K562 (cell line): ENCODE results near the gene GABRE. TPM values are rescaled to one million over a fixed set of nuclear protein-coding genes. Genes with fewer than 3 reads are reported as not detected.
A peak's percentile ranks its signal among the peaks of the same experiment; 100 is the strongest.

Experiments
- ATF7 ChIP-seq: fragments of 450-650 bp; IDR thresholded peaks from 2 replicates; pipeline ENCODE4 v1.7.1; 2014; ENCODE audit warnings: mild to moderate bottlenecking, moderate library complexity
- CTBP1 ChIP-seq: fragments of 450-650 bp; IDR thresholded peaks from 2 replicates; pipeline ENCODE4 v1.6.1; 2016; ENCODE audit warnings: borderline replicate concordance
- EHMT2 ChIP-seq: fragments of 450-650 bp; IDR thresholded peaks from 2 replicates; pipeline ENCODE4 v1.6.1; 2018; ENCODE audit warnings: antibody characterized with exemption
- ETV5 ChIP-seq: sonication (generic); formaldehyde crosslinking; IDR thresholded peaks from 2 replicates; pipeline ENCODE4 v1.4.0; 2020; ENCODE audit warnings: low read depth, mild to moderate bottlenecking, missing genetic modification reagents
- GTF2A2 ChIP-seq: IDR thresholded peaks from 2 replicates; pipeline ENCODE4 v1.6.1; 2016; ENCODE audit warnings: mild to moderate bottlenecking, missing genetic modification characterization, missing compliant biosample characterization
- GTF2F1 ChIP-seq: IDR thresholded peaks from 2 replicates; pipeline ENCODE4 v1.6.1; 2011; ENCODE audit warnings: low read depth, low read length, improper control_type of control experiment
- HMG20B ChIP-seq: fragments of 250-450 bp; sonication (Bioruptor Pico); IDR thresholded peaks from 2 replicates; pipeline ENCODE4 v1.5.0; 2021; ENCODE audit warnings: mild to moderate bottlenecking
- LEF1 ChIP-seq: fragments of 450-650 bp; IDR thresholded peaks from 2 replicates; pipeline ENCODE4 v1.6.1; 2016; ENCODE audit warnings: mild to moderate bottlenecking
- MTF1 ChIP-seq: fragments of 250-450 bp; sonication (Bioruptor Pico); IDR thresholded peaks from 2 replicates; pipeline ENCODE4 v1.9.0; 2021; ENCODE audit warnings: moderate library complexity, mild to moderate bottlenecking, inconsistent platforms, borderline replicate concordance
- NCOA2 ChIP-seq, 2 experiments: fragments of 450-650 bp; IDR thresholded peaks; 2 replicates each; pipeline ENCODE4 v1.6.1; 2018; ENCODE audit warnings: mild to moderate bottlenecking in 2 of 2, moderate library complexity in 1 of 2; ENCODE audit not compliant: partially characterized antibody in 2 of 2
- NRF1 ChIP-seq, 2 experiments: fragments of 450-650 bp; IDR thresholded peaks in 1 of 2; conservative IDR thresholded peaks in 1 of 2; 2 replicates each; pipeline ENCODE4 v1.6.1; 2014; ENCODE audit warnings: mild to moderate bottlenecking in 2 of 2
- SMC3 ChIP-seq: conservative IDR thresholded peaks from 2 replicates; pipeline ENCODE4 v1.6.1; 2011; ENCODE audit warnings: low read depth, low read length, improper control_type of control experiment; ENCODE audit not compliant: insufficient read depth
- ZBTB8A ChIP-seq: fragments of 450-650 bp; IDR thresholded peaks from 2 replicates; pipeline ENCODE4 v1.6.1; 2018; ENCODE audit warnings: mild to moderate bottlenecking, moderate library complexity; ENCODE audit not compliant: partially characterized antibody
- ZNF224 ChIP-seq: sonication (generic); formaldehyde crosslinking; IDR thresholded peaks from 2 replicates; pipeline ENCODE4 v1.8.0; 2022; ENCODE audit warnings: mild to moderate bottlenecking, missing genetic modification reagents
- ZNF232 ChIP-seq: sonication (generic); formaldehyde crosslinking; IDR thresholded peaks from 2 replicates; pipeline ENCODE4 v1.8.0; 2022; ENCODE audit warnings: mild to moderate bottlenecking, missing genetic modification reagents
- ZNF263 ChIP-seq: sonication (generic); formaldehyde crosslinking; IDR thresholded peaks from 2 replicates; pipeline ENCODE4 v1.8.0; 2022; ENCODE audit warnings: mild to moderate bottlenecking, missing genetic modification reagents, borderline replicate concordance
- ZNF76 ChIP-seq: fragments of 250-450 bp; sonication (Bioruptor Pico); IDR thresholded peaks from 2 replicates; pipeline ENCODE4 v1.4.0; 2020; ENCODE audit warnings: mild to moderate bottlenecking, moderate library complexity, borderline replicate concordance
- ZNF766 ChIP-seq: fragments of 200-800 bp; sonication (Bioruptor generic); conservative IDR thresholded peaks from 2 replicates; pipeline ENCODE4 v1.6.1; 2016; ENCODE audit warnings: missing genetic modification characterization, missing compliant biosample characterization
- polyA plus RNA-seq, 8 experiments: library from polyadenylated mRNA; depleted of rRNA in 4 of 8; stranded (reverse) in 5 of 8; unstranded in 3 of 8; fragments of >200 nt; fragmentation: Nextera tagmentation in 2 of 8; fragmentation: Illumina TruSeq in 1 of 8; extraction: Ambion mirVana in 2 of 8; extraction: Trizol in 1 of 8; gene quantifications; 2 replicates each; pipeline versions ENCODE4 v1.2.1 to v1.2.3, GENCODE V29; 2011 to 2014; ENCODE audit warnings: inconsistent platforms in 1 of 8, missing spikeins in 1 of 8
- total RNA-seq, 7 experiments: library from RNA; depleted of rRNA in 6 of 7; stranded (reverse); fragments of >200 nt in 6 of 7; fragmentation: Illumina TruSeq in 2 of 7; extraction: Trizol in 2 of 7; gene quantifications; 2 replicates each; pipeline versions ENCODE4 v1.2.1 to v1.2.3, GENCODE V29; 2011 to 2021; ENCODE audit warnings: low replicate concordance in 1 of 7
- TF ChIP-seq, protein P1 (sequence below): fragments of 450-650 bp; formaldehyde crosslinking; IDR thresholded peaks from 2 replicates; pipeline ENCODE4 v1.4.0; 2020; ENCODE audit warnings: mild to moderate bottlenecking, mixed read lengths
- TF ChIP-seq, protein P2 (sequence below): fragments of 250-450 bp; sonication (Bioruptor Pico); IDR thresholded peaks from 2 replicates; pipeline ENCODE4 v1.5.0; 2020; ENCODE audit warnings: mild to moderate bottlenecking, borderline replicate concordance
- TF ChIP-seq, protein P3 (sequence below): fragments of 450-650 bp; formaldehyde crosslinking; IDR thresholded peaks from 2 replicates; pipeline ENCODE4 v1.4.0; 2022; ENCODE audit warnings: missing genetic modification characterization
- TF ChIP-seq, protein P4 (sequence below): fragments of 250-450 bp; sonication (Bioruptor Pico); IDR thresholded peaks from 2 replicates; pipeline ENCODE4 v1.5.0; 2021; ENCODE audit warnings: mild to moderate bottlenecking, moderate library complexity

The GABRE gene
- total and polyA plus RNA-seq, 9 of the 15 experiments (the other 6 are each of a cell fraction or from before 2014, with no cell fraction given) = 23.1 to 456 (median 148) TPM

DNA sequence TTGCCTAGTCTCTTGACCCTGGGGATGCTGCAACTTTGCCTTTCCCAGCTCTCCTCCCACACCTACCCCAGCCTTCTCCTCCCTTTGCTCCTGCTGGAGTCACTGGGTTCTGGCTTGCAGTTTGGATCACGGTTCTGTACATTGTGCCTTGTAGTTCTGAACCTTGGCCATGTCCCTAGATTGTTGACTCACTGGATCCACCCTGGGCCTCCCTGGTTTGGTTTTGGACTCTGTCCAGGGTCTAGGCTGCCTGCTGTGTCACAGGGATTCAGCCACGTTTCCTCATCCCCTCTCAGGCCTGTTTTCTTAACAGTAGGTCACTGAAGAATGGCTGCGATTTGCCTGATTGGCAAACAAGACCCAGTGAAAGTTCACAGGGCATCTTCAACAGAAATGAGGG is 11.5 kb upstream of the GABRE start (continued):
- TF ChIP-seq EHMT2 (0 out of 2 replicates have a peak, but pooled peaks have one; percentile 49), ATF7 (no peak), ETV5 (CRISPR knock-in tag) (0 out of 2 replicates have a peak, but pooled peaks have one; percentile 37), CTBP1 (0 out of 2 replicates have a peak, but pooled peaks have one; percentile 31), HMG20B (CRISPR knock-in tag) (no peak), GTF2F1 (no peak), ZNF766 (peak; percentile 65; the same call in 1 of the 2 replicates), SMC3 (no peak), GTF2A2 (tag) (0 out of 2 replicates have a peak, but pooled peaks have one; percentile 11), ZNF224 (CRISPR knock-in tag) (no peak), NCOA2 (IDR thresholded peaks at IDR 0.05; ENCODE audit: partially characterized antibody in 2 of 2) (no peak), ZNF263 (CRISPR knock-in tag) (no peak), ZNF232 (CRISPR knock-in tag) (no peak), MTF1 (no peak), NRF1 (conservative IDR thresholded peaks at IDR 0.05 in 1 of 2, IDR thresholded peaks at IDR 0.05 in 1 of 2) (no peak), ZNF76 (CRISPR knock-in tag) (0 out of 2 replicates have a peak, but pooled peaks have one; percentile 43), LEF1 (no peak), ZBTB8A (no peak)
- TF ChIP-seq, protein P1, sequence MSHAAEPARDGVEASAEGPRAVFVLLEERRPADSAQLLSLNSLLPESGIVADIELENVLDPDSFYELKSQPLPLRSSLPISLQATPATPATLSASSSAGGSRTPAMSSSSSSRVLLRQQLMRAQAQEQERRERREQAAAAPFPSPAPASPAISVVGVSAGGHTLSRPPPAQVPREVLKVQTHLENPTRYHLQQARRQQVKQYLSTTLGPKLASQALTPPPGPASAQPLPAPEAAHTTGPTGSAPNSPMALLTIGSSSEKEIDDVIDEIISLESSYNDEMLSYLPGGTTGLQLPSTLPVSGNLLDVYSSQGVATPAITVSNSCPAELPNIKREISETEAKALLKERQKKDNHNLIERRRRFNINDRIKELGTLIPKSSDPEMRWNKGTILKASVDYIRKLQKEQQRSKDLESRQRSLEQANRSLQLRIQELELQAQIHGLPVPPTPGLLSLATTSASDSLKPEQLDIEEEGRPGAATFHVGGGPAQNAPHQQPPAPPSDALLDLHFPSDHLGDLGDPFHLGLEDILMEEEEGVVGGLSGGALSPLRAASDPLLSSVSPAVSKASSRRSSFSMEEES (CRISPR knock-in tag) = no peak
- TF ChIP-seq, protein P2, sequence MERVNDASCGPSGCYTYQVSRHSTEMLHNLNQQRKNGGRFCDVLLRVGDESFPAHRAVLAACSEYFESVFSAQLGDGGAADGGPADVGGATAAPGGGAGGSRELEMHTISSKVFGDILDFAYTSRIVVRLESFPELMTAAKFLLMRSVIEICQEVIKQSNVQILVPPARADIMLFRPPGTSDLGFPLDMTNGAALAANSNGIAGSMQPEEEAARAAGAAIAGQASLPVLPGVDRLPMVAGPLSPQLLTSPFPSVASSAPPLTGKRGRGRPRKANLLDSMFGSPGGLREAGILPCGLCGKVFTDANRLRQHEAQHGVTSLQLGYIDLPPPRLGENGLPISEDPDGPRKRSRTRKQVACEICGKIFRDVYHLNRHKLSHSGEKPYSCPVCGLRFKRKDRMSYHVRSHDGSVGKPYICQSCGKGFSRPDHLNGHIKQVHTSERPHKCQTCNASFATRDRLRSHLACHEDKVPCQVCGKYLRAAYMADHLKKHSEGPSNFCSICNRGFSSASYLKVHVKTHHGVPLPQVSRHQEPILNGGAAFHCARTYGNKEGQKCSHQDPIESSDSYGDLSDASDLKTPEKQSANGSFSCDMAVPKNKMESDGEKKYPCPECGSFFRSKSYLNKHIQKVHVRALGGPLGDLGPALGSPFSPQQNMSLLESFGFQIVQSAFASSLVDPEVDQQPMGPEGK (CRISPR knock-in tag) = no peak
- TF ChIP-seq, protein P3, sequence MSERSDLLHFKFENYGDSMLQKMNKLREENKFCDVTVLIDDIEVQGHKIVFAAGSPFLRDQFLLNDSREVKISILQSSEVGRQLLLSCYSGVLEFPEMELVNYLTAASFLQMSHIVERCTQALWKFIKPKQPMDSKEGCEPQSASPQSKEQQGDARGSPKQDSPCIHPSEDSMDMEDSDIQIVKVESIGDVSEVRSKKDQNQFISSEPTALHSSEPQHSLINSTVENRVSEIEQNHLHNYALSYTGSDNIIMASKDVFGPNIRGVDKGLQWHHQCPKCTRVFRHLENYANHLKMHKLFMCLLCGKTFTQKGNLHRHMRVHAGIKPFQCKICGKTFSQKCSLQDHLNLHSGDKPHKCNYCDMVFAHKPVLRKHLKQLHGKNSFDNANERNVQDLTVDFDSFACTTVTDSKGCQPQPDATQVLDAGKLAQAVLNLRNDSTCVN (CRISPR knock-in tag) = no peak
- TF ChIP-seq, protein P4, sequence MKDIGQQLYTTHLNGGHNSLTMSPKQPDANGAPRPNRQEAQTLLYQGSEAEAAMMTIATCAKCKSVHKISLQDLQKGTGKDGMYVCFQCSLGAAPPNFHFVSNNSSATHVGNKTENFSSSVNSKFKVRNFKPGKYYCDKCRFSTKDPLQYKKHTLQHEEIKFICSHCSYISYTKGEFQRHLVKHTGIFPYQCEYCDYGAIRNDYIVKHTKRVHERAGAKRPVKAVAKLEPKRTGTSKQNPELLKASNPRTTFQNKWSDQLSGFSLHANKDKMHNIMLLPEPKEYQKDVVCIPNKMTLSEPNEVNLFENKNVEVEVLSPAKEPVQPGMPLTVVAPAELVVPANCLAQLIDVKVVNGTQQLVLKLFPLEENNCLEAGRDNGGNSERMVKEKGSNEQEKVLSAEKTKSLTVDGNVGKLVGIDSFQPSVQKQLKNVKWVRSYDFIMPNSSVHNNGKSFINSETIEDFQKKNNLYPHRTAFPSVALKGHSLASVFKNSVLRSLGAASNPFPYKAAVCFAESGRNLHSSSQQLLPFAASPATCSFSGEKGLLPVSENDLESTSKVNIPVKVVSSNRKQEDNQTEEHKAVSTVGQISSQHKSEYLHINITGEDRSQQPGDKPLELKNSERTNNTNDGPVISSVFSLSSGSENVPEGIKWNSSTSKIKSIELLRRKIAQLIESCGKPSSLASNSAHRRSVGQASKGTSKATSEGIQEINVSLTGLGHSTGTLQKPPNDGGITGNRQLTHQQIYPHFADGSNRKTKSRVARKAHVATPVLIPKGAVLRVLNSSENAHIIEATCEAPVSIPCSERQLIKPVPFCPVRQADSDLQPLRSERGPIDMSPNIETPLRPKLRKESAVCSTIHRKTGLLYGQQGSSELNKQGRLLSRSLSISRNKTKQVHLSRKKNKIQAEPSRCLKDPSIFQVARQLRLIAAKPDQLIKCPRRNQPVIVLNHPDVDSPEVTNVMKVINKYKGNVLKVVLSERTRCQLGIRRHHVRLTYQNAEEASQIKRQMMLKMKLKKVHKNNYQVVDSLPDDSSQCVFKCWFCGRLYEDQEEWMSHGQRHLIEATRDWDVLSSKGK (CRISPR knock-in tag) = no peak
